GOT3 (cell line): ENCODE data around the gene HTR6.

ENCODE experiments used
- DNase-seq: peaks from one replicate; lab custom pipeline; 2025; ENCODE audit warnings: mixed read lengths; lab: John Stamatoyannopoulos, UW

The HTR6 gene

DNA sequence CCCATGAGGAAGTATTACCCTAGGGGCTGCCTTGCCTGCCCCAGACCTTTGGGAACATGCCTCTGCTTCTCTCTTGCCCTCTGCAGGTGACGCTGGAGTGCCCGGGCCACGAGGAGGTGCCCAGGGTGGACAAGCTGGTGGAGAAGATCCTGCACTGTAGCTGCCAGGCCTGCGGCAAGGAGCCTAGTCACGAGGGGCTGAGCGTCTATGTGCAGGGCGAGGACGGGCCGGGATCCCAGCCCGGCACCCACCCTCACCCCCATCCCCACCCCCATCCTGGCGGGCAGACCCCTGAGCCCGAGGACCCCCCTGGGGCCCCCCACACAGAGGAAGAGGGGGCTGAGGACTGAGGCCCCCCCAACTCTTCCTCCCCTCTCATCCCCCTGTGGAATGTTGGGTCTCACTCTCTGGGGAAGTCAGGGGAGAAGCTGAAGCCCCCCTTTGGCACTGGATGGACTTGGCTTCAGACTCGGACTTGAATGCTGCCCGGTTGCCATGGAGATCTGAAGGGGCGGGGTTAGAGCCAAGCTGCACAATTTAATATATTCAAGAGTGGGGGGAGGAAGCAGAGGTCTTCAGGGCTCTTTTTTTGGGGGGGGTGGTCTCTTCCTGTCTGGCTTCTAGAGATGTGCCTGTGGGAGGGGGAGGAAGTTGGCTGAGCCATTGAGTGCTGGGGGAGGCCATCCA is 7.8 kb upstream of the HTR6 start:
- no peak for DNase-seq

DNA sequence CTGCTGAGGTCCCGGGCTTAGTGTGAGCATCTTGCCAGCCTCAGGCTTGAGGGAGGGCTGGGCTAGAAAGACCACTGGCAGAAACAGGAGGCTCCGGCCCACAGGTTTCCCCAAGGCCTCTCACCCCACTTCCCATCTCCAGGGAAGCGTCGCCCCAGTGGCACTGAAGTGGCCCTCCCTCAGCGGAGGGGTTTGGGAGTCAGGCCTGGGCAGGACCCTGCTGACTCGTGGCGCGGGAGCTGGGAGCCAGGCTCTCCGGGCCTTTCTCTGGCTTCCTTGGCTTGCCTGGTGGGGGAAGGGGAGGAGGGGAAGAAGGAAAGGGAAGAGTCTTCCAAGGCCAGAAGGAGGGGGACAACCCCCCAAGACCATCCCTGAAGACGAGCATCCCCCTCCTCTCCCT is 7.2 kb upstream of the HTR6 start:
- DNase-seq, result no peak

DNA sequence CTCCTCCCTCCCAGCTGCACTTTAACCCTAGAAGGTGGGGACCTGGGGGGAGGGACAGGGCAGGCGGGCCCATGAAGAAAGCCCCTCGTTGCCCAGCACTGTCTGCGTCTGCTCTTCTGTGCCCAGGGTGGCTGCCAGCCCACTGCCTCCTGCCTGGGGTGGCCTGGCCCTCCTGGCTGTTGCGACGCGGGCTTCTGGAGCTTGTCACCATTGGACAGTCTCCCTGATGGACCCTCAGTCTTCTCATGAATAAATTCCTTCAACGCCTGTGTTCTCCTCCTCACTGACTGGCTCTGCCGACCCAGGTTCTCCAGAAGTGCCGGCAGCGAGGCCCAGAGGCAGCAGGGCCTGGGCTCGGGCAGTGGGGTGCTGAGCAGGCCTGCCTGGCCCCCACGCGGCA is 6.5 kb upstream of the HTR6 start:
- DNase-seq, result no peak

DNA sequence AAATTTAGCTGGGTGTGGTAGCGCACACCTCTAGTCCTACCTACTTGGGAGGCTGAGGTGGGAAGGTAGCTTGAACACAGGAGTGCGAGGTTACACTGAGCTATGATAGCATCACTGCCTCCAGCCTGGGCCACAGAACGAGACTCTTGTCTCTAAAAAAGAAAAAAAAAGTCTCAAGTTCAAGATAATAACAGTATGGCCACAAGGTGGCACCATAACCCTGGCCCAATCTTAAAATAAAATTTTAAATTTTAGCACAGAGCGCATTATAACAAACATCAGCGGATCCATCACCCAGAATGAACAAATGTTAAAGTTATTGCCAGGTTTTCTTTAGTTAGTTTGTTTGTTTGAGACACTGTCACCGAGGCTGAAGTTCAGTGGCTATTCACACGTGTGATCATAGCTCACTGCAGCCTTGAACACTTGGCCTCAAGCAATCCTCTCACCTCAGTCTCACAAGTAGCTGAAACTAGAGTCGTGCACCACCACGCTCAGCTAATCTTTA is 2.9 kb upstream of the HTR6 start:
- DNase-seq, result no peak

DNA sequence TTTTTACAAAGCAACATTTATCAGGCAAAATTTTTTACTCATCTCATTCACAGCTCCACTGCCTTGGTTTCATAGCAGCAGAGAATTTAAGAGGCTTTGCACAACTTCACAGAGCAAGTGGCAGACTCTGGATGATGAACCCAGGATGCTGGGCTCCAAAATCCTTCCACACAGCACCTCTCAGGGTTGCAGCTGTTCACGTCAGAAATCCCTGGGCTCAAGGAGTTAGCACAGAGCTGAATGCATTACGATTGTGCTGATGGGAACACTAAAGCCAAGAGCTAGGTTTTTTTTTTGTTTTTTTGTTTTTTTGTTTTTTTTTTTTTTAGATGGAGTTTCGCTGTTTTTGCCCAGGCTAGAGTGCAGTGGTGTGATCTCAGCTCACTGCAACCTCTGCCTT is 2.4 kb upstream of the HTR6 start:
- DNase-seq, result no peak

DNA sequence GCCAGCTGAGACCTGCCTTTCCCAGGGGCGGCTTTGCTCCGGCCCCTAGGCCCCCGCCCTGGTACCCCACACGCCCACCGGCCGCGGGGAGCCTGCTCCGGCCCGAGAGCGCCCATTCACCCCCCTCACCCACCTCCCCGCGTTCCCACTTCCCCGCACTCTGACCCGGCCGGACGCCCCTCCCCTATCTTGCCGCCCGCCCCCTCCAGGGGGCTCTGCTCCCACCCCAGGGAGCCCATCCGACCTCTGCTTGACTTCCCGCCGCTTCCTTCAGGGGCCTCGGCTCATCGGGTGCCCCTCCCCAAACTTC is 466 bp downstream of the HTR6 start:
- DNase-seq, result no peak

DNA sequence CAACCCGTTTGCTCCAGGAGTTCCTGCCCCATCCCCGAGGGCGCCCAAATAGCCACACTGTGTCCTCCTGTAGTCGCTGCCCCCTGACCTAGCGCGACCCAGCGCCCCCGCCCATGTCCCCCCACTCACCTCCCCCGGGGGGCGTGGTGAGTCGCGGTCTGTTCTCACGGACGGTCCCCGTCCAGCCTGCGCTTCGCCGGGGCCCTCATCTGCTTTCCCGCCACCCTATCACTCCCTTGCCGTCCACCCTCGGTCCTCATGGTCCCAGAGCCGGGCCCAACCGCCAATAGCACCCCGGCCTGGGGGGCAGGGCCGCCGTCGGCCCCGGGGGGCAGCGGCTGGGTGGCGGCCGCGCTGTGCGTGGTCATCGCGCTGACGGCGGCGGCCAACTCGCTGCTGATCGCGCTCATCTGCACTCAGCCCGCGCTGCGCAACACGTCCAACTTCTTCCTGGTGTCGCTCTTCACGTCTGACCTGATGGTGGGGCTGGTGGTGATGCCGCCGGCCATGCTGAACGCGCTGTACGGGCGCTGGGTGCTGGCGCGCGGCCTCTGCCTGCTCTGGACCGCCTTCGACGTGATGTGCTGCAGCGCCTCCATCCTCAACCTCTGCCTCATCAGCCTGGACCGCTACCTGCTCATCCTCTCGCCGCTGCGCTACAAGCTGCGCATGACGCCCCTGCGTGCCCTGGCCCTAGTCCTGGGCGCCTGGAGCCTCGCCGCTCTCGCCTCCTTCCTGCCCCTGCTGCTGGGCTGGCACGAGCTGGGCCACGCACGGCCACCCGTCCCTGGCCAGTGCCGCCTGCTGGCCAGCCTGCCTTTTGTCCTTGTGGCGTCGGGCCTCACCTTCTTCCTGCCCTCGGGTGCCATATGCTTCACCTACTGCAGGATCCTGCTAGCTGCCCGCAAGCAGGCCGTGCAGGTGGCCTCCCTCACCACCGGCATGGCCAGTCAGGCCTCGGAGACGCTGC is 1.1 kb downstream of the HTR6 start:
- no peak for DNase-seq

DNA sequence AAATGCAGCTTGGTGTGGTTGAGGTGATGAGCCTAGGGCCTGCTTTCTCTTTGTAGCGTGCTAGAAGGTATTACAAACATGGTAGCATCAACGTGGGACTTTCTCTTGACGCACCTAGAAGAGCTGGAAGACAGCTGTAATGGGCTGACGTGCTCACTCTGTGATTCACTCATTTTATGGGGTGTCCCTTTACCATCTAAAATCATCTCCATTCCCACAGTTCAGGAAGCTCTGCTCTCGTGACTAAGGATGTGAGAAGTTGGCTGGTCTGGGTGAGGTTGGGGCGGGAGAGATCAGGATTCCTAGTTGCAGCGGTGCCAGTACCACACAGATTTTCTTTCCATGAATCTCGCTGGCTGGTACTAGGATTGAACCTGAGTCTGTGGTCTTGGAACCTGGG is 4.2 kb downstream of the HTR6 start:
- no peak for DNase-seq

DNA sequence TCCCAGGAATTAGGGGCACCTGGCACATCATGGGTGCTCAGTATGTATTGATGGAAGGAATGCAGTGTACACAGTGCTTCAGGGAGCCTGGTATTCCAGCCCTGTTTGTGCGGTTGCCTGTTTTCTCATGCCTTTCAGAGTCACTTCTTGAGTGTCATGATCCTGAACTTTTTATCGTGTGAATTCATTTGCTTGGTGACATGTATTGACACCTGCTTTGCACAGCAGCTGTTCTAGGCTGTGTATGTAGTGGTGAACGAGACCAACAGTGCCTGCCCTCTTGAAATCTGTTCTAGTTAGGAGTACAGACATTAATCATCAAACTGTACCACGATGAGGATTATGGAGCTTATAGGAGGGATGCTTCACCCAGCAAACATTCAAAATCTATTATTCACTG is 6.1 kb downstream of the HTR6 start:
- DNase-seq, result no peak

DNA sequence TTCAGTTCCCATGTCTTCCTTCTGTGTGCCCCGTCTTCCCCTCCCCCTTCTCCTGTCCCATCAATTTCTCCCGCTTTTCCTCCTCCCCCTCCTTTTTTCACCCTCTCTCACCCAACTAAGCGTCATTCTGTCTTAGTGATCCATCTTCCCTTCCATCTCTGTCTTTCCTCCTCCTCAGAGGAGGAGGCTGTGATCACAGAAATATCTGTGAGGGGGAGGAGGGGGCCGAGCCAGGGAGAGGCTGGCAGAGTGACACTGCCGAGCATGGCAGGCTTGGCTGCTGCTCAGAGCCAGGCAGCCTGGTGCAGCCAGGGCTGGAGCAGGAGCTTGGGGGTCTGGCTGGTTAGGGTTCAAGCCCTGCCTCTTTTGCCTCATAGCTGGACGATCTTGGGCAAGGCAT is 7.6 kb downstream of the HTR6 start:
- DNase-seq, result no peak

DNA sequence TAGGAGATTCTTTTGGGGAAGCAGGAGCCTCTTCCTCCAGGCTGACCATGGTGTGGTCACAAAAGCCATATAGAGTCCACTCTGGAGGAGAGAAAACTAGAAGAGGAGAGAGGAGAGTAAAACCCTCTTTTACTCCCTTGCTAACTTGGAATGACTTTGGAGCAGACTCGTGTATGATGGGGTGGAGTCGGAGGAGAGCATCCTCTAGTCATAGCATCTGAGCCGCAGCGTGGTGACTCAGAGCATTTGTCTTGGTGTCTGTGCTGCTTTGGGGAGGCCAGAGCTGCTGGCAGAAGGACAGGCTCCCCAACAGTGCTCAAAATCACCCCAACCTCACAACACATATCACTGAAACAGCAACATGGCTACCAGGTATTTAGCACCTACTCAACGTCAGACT is 11.1 kb downstream of the HTR6 start:
- DNase-seq, result no peak

DNA sequence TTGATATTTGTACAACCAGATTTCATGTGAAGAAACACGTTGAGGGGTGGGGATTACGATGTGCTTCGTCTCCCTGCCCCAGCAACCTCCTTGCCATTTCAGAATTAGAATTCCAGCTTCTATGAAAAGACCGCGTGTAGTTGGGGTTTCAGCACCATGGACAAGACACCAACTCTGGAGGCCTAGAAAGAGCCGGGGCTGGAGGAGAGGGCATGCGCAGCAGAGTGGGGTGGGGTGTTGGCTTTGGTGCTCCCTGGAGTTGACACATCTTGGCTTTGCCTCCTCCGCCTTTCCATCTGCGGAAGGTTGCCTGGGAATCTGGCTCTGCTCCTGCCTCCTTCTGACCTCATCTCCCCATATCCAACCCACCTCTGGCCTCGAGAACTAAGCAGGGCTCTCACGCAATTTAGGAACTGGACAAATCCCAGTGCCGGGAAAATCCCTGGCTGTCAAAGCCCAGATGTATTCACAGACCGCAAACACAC is 11.8 kb downstream of the HTR6 start:
- DNase-seq, result peak; percentile 72

DNA sequence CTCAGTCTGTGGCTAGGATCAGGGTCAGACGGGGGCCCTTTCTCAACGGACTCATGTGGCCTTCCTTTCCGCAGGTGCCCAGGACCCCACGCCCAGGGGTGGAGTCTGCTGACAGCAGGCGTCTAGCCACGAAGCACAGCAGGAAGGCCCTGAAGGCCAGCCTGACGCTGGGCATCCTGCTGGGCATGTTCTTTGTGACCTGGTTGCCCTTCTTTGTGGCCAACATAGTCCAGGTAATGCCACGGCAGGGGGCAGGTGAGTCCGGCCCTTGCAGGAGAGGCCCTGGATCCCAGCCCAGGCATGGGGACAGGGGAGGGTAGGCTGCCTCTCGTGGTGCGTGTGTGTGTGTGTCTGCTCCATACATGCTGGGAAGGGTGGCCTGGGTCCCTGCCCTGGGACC is 13.8 kb downstream of the HTR6 start:
- DNase-seq, result no peak

DNA sequence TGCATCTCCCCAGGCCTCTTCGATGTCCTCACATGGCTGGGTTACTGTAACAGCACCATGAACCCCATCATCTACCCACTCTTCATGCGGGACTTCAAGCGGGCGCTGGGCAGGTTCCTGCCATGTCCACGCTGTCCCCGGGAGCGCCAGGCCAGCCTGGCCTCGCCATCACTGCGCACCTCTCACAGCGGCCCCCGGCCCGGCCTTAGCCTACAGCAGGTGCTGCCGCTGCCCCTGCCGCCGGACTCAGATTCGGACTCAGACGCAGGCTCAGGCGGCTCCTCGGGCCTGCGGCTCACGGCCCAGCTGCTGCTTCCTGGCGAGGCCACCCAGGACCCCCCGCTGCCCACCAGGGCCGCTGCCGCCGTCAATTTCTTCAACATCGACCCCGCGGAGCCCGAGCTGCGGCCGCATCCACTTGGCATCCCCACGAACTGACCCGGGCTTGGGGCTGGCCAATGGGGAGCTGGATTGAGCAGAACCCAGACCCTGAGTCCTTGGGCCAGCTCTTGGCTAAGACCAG is 14.3 kb downstream of the HTR6 start:
- DNase-seq, result no peak

DNA sequence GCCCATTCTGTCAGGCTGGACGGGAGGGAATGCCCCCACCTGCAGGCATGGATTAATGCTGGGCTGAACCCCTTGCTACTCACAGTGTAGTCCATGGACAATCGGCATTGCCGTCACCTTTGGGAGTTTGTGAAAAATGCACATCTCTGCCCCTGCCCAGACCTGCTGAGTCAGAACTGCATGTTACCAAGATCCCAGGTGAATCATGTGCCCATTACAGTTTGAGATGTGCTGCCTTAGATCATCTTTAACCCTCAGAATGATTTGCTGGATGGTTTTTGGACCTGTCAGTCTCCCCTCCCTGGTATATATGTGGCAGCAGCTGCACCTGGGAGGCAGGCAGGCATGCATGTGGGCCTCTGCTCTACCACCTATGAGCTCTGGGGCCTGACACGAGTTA is 15.0 kb downstream of the HTR6 start:
- no peak for DNase-seq

DNA sequence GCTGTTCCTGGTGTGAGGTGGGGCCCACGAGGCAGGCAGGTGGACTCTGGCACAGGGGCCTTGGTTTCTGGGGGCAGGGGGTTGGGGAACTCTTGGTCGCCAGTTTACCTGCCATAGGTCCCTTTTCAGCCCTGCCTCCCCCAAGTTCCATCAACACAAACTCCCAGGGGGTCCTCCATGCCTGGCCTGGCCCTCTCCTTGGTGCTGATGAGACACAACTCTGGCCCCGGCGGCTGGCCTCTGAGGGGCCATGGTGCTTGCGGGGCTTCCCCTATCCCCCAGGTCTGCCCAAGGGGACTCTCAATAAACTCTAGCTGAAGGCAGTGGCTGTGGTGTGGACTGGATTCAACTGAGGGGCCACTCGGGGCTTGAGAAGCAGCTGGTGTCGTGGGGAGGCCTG is 16.0 kb downstream of the HTR6 start:
- no peak for DNase-seq

DNA sequence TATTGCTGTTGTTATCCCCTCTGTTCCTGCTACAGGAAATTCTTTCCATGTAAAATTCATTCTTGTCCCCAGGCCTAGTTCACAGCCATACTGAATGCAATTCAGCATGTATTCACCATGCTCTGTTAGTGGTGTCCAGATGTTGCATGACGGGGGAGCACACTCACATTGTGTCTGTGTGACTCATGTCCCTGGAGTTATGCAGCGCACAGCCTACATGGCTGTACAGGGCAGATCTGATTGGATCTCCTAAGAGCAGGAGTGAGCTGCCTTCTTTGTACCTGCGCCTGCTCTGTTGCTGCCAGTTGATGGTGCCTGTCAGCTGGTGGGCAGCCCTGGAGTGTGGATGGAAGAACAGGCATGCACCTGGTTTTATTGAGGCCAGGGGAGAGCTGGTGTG is 17.6 kb downstream of the HTR6 start:
- DNase-seq, result no peak

DNA sequence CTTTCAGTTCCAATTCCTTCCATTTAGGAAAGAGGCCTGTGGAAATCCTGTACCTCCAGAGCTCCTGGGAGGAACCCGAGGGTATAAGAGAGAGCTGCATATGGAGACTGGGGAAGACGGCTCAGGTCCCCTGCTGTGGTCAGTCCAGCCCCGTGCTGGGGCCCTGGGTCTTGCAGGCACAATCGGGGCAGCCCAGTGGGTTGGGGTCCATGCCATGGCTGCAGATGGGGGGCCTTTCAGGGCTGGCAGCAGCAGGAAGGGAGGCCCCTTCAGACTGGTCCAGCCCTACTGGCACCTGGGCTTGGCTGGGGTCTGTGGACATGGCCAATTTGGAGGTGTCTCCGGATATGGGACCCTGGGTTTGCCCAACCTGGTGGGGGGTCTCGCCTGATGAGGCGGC is 18.2 kb downstream of the HTR6 start:
- DNase-seq, result no peak

DNA sequence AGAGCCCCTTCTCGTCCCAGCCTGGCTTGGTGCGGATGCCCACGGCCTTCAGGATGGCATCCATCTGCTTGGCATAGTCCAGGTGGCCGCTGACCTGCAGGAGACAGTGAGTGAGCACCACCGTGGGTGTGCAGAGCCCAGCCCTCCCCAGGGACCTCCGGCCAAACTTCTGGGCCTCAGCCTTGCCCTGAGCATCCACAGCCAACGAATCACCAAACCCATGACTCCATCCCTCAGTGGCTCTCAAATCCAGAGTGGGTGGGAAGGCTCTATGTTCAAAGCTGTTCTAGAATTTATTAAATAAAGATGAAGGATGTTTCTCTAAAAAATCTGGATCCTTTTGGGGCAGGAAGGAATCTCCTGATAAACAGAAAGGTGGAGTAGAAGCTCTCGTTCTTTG is 18.7 kb downstream of the HTR6 start:
- no peak for DNase-seq

DNA sequence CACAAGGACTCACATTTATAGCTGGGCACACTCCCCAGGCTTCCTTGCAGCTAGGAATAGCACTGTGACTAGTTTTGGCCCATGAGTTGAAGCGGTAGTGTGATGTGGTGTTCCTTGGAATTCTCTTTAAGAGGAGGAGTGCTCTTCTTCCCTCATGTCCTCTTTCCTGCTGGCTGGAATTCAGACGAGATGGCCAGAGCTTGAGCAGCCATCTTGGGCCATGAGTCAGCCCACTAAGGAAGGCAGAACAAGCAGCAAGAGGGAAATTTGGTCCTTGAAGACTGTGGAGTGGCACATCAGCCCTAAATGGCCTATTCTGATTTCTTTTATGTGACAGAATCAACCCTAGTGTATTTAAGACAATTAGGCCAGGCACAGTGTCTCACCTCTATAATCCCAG is 20.0 kb downstream of the HTR6 start:
- no peak for DNase-seq

DNA sequence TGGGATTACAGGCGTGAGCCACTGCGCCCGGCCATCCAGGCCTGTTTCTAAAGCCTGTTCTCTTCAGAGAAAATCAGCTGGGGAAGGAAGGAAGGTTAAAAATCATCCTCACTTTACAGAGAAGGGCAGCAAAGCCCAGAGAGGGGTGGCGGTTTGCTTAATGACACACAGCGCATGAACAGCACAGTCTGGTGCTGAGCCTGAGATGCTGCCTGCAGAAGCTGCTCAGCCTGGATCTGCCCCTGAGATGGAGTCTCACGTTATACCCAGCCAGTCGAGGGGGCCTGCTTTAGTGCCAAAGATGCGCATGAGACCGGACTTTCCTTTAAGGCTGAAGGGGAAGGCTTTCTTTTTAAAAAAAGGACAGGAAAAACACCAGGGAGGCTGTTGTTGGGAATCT is 21.3 kb downstream of the HTR6 start:
- DNase-seq, result no peak

DNA sequence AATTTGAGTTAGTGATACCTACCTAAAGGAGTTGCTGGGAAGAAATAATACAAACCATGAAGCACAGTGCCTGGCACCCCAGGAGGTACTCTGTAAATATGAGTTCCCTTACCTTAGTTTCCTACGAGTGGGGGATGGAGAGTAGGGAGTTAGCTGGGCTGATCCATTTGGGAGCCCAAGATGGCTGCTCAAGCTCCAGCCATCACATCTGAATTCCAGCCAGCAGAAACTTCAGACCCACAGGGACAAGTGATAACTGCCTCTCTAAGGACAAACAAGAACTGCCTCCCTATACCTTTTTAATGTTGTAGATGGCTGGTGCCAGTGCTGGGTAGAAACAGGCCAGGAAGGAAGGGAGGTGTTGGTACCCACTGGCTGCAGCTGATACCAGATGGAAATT is 22.7 kb downstream of the HTR6 start:
- no peak for DNase-seq
